HepG2 (cell line): ENCODE results near the gene PPA2. TPM values are rescaled to one million over a fixed set of nuclear protein-coding genes. Genes with fewer than 3 reads are reported as not detected.

Experiments
- AHR ChIP-seq: IDR thresholded peaks from 2 replicates; pipeline ENCODE4 v1.6.1; 2018; ENCODE audit warnings: missing genetic modification reagents, missing compliant biosample characterization
- ARNT2 ChIP-seq: sonication (generic); formaldehyde crosslinking; IDR thresholded peaks from 2 replicates; pipeline ENCODE4 v1.8.0; 2022; ENCODE audit warnings: mild to moderate bottlenecking, low read depth, missing genetic modification reagents, moderate library complexity
- EEA1 ChIP-seq: sonication (generic); formaldehyde crosslinking; IDR thresholded peaks from 2 replicates; pipeline ENCODE4 v1.5.1; 2020; ENCODE audit warnings: mild to moderate bottlenecking, missing genetic modification reagents, borderline replicate concordance
- FOSL1 ChIP-seq: sonication (generic); formaldehyde crosslinking; IDR thresholded peaks from 2 replicates; pipeline ENCODE4 v1.9.0; 2021; ENCODE audit warnings: missing genetic modification reagents, borderline replicate concordance
- GLI4 ChIP-seq: sonication (generic); formaldehyde crosslinking; IDR thresholded peaks from 2 replicates; pipeline ENCODE4 v1.5.1; 2020; ENCODE audit warnings: missing genetic modification reagents, mild to moderate bottlenecking, moderate library complexity, borderline replicate concordance
- GTF3A ChIP-seq: sonication (generic); formaldehyde crosslinking; conservative IDR thresholded peaks from 2 replicates; pipeline ENCODE4 v1.4.0; 2020; ENCODE audit warnings: mild to moderate bottlenecking, missing genetic modification reagents
- HOMEZ ChIP-seq: IDR thresholded peaks from 2 replicates; pipeline ENCODE4 v1.6.1; 2016; ENCODE audit warnings: low read depth
- HOXA9 ChIP-seq: sonication (generic); formaldehyde crosslinking; IDR thresholded peaks from 2 replicates; pipeline ENCODE4 v1.8.1; 2022; ENCODE audit warnings: missing genetic modification reagents, mild to moderate bottlenecking, moderate library complexity, borderline replicate concordance
- HOXD1 ChIP-seq: sonication (generic); formaldehyde crosslinking; IDR thresholded peaks from 2 replicates; pipeline ENCODE4 v1.5.0; 2020; ENCODE audit warnings: missing genetic modification reagents
- JARID2 ChIP-seq: sonication (generic); formaldehyde crosslinking; IDR thresholded peaks from 2 replicates; pipeline ENCODE4 v1.8.1; 2023; ENCODE audit warnings: missing genetic modification reagents, inconsistent platforms; ENCODE audit not compliant: insufficient replicate concordance
- MTA1 ChIP-seq: sonication (generic); formaldehyde crosslinking; IDR thresholded peaks from 2 replicates; pipeline ENCODE4 v1.4.0; 2020; ENCODE audit warnings: missing genetic modification reagents, mild to moderate bottlenecking, borderline replicate concordance
- NFKB2 ChIP-seq: sonication (generic); formaldehyde crosslinking; IDR thresholded peaks from 2 replicates; pipeline ENCODE4 v1.4.0; 2020; ENCODE audit warnings: missing genetic modification reagents, borderline replicate concordance
- SMC3 ChIP-seq: IDR thresholded peaks from 2 replicates; pipeline ENCODE4 v1.6.1; 2011; ENCODE audit warnings: low read length, improper control_type of control experiment
- SPEN ChIP-seq: sonication (generic); formaldehyde crosslinking; IDR thresholded peaks from 2 replicates; pipeline ENCODE4 v1.5.1; 2020; ENCODE audit warnings: low read depth, mild to moderate bottlenecking, missing genetic modification reagents
- ZNF503 ChIP-seq: sonication (generic); formaldehyde crosslinking; IDR thresholded peaks from 2 replicates; pipeline ENCODE4 v1.4.0; 2020; ENCODE audit warnings: missing genetic modification reagents
- polyA plus RNA-seq, 8 experiments: library from polyadenylated mRNA; depleted of rRNA in 3 of 8; stranded (reverse) in 7 of 8; unstranded in 1 of 8; fragments of >200 nt; fragmentation: Illumina TruSeq in 4 of 8; extraction: Trizol in 4 of 8; gene quantifications; 2 replicates each; pipeline versions ENCODE4 v1.2.1 to v1.2.3, GENCODE V29; 2011 to 2016; ENCODE audit warnings: low read depth in 4 of 8, missing spikeins in 1 of 8, mixed read lengths in 1 of 8; ENCODE audit not compliant: insufficient read depth in 1 of 8
- total RNA-seq, 5 experiments: library from RNA; depleted of rRNA; stranded (reverse); fragments of >200 nt; fragmentation: Illumina TruSeq; extraction: Trizol; gene quantifications; 2 replicates each; pipeline ENCODE4 v1.2.3, GENCODE V29; 2016; ENCODE audit warnings: low read depth in 1 of 5
- TF ChIP-seq, protein P1 (sequence below): sonication (generic); formaldehyde crosslinking; conservative IDR thresholded peaks from 2 replicates; pipeline ENCODE4 v1.4.0; 2020; ENCODE audit warnings: mild to moderate bottlenecking, missing genetic modification reagents, moderate library complexity
- TF ChIP-seq, protein P2 (sequence below): fragments of 450-650 bp; IDR thresholded peaks from 2 replicates; pipeline ENCODE4 v1.6.1; 2017
- TF ChIP-seq, protein P3 (sequence below): sonication (generic); formaldehyde crosslinking; conservative IDR thresholded peaks from 2 replicates; pipeline ENCODE4 v1.8.0; 2022; ENCODE audit warnings: missing genetic modification reagents

The PPA2 gene
- total and polyA plus RNA-seq, 2 of the 13 experiments (the other 11 are each of a cell fraction or from before 2014, with no cell fraction given), result 44.2 to 70.6 TPM

DNA sequence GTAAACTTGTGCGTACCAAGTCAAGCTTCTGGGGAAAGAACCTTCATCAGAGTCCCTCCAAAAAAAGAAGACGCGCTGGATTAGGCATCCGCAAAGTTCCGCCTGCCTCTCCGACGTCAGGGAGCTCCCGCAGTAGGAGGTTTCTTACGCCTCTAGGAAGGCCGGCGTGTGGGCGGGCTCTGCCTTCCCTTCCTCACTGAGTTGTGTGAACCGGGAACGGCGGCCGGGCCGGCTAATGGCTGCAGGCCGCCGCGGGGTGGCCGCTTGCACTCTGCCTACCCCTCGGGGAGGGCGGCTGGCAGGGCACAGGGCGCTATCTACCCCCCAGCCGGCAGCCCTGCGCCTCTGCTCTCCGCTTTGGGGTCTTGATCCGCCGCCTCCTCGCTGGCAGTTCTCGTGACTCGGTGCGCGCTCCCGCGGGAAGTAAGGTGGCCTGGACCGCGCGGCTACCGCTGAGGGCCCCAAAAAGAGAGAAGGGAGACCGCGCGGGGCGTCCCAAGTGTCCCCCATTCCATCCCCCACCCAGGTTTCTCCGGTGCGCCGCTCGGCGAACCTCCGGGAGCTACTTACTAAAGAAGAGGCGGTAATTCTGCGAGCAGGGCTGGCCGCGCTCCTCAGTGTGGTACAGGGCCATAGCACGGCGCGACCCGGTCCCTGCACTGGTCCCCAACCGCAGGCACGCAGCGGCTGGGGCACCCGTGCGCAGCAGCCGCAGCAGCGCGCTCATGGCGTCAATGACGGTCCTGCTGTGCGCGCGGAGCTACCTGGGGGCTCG, at the start of gene PPA2 (continued):
- TF ChIP-seq HOMEZ (CRISPR knock-in tag) (no peak; the same call in 1 of the 2 replicates), FOSL1 (no peak), JARID2 (CRISPR knock-in tag) (no peak), AHR (CRISPR knock-in tag) (no peak), HOXA9 (CRISPR knock-in tag) (no peak; the same call in 1 of the 2 replicates), MTA1 (CRISPR knock-in tag) (peak; percentile 71; the same call in 1 of the 2 replicates), EEA1 (CRISPR knock-in tag) (no peak; the same call in 1 of the 2 replicates), HOXD1 (CRISPR knock-in tag) (peak; percentile 80; the same call in 1 of the 2 replicates), NFKB2 (peak; percentile 43; the same call in 1 of the 2 replicates), SPEN (CRISPR knock-in tag) (peak; percentile 80; the same call in 1 of the 2 replicates), SMC3 (no peak; the same call in 1 of the 2 replicates), ZNF503 (CRISPR knock-in tag) (no peak; the same call in 1 of the 2 replicates), GTF3A (no peak), ARNT2 (peak; percentile 83; the same call in 1 of the 2 replicates), GLI4 (CRISPR knock-in tag) (peak; percentile 86; the same call in 1 of the 2 replicates)
- TF ChIP-seq, protein P1, sequence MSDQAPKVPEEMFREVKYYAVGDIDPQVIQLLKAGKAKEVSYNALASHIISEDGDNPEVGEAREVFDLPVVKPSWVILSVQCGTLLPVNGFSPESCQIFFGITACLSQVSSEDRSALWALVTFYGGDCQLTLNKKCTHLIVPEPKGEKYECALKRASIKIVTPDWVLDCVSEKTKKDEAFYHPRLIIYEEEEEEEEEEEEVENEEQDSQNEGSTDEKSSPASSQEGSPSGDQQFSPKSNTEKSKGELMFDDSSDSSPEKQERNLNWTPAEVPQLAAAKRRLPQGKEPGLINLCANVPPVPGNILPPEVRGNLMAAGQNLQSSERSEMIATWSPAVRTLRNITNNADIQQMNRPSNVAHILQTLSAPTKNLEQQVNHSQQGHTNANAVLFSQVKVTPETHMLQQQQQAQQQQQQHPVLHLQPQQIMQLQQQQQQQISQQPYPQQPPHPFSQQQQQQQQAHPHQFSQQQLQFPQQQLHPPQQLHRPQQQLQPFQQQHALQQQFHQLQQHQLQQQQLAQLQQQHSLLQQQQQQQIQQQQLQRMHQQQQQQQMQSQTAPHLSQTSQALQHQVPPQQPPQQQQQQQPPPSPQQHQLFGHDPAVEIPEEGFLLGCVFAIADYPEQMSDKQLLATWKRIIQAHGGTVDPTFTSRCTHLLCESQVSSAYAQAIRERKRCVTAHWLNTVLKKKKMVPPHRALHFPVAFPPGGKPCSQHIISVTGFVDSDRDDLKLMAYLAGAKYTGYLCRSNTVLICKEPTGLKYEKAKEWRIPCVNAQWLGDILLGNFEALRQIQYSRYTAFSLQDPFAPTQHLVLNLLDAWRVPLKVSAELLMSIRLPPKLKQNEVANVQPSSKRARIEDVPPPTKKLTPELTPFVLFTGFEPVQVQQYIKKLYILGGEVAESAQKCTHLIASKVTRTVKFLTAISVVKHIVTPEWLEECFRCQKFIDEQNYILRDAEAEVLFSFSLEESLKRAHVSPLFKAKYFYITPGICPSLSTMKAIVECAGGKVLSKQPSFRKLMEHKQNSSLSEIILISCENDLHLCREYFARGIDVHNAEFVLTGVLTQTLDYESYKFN (CRISPR knock-in tag), result no peak
- TF ChIP-seq, protein P2, sequence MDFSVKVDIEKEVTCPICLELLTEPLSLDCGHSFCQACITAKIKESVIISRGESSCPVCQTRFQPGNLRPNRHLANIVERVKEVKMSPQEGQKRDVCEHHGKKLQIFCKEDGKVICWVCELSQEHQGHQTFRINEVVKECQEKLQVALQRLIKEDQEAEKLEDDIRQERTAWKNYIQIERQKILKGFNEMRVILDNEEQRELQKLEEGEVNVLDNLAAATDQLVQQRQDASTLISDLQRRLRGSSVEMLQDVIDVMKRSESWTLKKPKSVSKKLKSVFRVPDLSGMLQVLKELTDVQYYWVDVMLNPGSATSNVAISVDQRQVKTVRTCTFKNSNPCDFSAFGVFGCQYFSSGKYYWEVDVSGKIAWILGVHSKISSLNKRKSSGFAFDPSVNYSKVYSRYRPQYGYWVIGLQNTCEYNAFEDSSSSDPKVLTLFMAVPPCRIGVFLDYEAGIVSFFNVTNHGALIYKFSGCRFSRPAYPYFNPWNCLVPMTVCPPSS, result no peak
- TF ChIP-seq, protein P3, sequence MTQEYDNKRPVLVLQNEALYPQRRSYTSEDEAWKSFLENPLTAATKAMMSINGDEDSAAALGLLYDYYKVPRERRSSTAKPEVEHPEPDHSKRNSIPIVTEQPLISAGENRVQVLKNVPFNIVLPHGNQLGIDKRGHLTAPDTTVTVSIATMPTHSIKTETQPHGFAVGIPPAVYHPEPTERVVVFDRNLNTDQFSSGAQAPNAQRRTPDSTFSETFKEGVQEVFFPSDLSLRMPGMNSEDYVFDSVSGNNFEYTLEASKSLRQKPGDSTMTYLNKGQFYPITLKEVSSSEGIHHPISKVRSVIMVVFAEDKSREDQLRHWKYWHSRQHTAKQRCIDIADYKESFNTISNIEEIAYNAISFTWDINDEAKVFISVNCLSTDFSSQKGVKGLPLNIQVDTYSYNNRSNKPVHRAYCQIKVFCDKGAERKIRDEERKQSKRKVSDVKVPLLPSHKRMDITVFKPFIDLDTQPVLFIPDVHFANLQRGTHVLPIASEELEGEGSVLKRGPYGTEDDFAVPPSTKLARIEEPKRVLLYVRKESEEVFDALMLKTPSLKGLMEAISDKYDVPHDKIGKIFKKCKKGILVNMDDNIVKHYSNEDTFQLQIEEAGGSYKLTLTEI (CRISPR knock-in tag), result no peak
